Prostate gland (tissue), 2 donors: ENCODE measurements around the gene SRR. TPM values are rescaled to one million over a fixed set of nuclear protein-coding genes. Genes with fewer than 3 reads are reported as not detected.

ENCODE experiments used
- DNase-seq: peaks from one replicate; pipeline ENCODE4 v3.0.0-alpha.2; 2019; ENCODE audit warnings: low spot score
- H3K27ac ChIP-seq, 2 donors: fragments of 200-600 bp; sonication (generic); 2 replicates each; pipeline ENCODE4 v1.5.1; 2017 to 2019
- H3K27me3 ChIP-seq: fragments of 200-600 bp; sonication (generic); replicated peaks from 2 replicates; pipeline ENCODE4 v1.5.1; 2019; ENCODE audit not compliant: insufficient read depth
- H3K36me3 ChIP-seq, 2 donors: fragments of 200-600 bp; sonication (generic); 1 replicate in 1 of 2; 2 replicates in 1 of 2; pipeline versions ENCODE4 v1.5.1 to v1.8.1; 2017 to 2019
- H3K4me1 ChIP-seq: fragments of 200-600 bp; sonication (generic); replicated peaks from 2 replicates; pipeline ENCODE4 v1.5.1; 2019
- H3K4me3 ChIP-seq, 2 donors: fragments of 200-600 bp; sonication (generic); 2 replicates each; pipeline ENCODE4 v1.5.1; 2017 to 2019
- H3K9me3 ChIP-seq: fragments of 200-600 bp; sonication (generic); 2 replicates; pipeline ENCODE4 v1.5.1; 2017
- POLR2A ChIP-seq: fragments of 450-650 bp; IDR thresholded peaks from one replicate; pipeline ENCODE4 v1.6.1; 2016; ENCODE audit warnings: antibody characterized with exemption, mild to moderate bottlenecking
- POLR2AphosphoS5 ChIP-seq: sonication (generic); formaldehyde crosslinking; IDR thresholded peaks from one replicate; pipeline ENCODE4 v1.6.1; 2017; ENCODE audit warnings: antibody characterized with exemption
- WGBS: methylation state at CpG from one replicate; pipeline ENCODE4 v1.1.5; 2018; 5-methylcytosine and 5-hydroxymethylcytosine counted together
- intact Hi-C: fragments of 100-400 bp; cut with DNase I; formaldehyde crosslinking; loops from one replicate; pipeline ENCODE4 v1.14.2; 2022
- total RNA-seq, 2 donors: library from RNA; depleted of rRNA; stranded (reverse); fragments of >200 nt; gene quantifications; one replicate each; pipeline ENCODE4 v1.1.0, GENCODE V29; 2016
- TF ChIP-seq, protein P1 (sequence below), 4 experiments: fragments of 200-600 bp in 2 of 4; fragments of 450-650 bp in 2 of 4; sonication (generic) in 2 of 4; IDR thresholded peaks; 1 replicate in 3 of 4; 2 replicates in 1 of 4; pipeline ENCODE4 v1.5.1; 2016 to 2019; ENCODE audit warnings: antibody characterized with exemption in 4 of 4, mild to moderate bottlenecking in 2 of 4, moderate library complexity in 2 of 4

SRR gene
- total RNA-seq, 2 donors from 2014 or later, result 10.8 to 27.5 TPM

DNA sequence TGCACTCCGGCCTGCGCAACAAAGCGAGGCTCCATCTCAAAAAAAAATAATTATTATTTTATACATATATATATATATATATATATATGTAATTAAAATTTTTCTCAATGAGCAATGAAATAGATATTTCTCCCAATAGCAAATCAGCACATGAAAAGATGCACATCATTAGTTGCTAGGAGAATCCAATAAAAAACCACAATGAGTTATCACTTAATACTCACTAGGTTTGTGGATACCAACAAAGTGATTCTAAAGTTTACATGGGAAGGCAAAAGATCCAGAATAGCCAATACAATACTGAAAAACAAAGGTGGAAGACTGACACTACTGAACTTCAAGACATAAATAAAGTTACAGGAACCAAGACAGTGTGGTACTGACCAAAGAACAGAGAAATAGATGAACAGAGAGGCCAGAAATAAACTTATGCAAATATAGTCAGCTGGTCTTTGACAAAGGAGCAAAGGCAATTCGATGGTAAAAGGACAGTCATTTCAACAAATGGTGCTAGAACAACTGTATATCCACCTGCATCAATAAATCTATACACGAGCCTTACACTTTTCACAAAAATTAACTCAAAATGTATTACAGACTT is 13.8 kb upstream of the SRR start:
- Histone ChIP-seq H3K4me1 (no peaks in the 10 kb centered on the region), H3K36me3 (no peaks in the 10 kb centered on the region), H3K9me3 (no peaks in the 10 kb centered on the region), H3K27ac (no peak overlapping the region), H3K4me3 (no peak overlapping the region), H3K27me3 (no peaks in the 10 kb centered on the region)
- TF ChIP-seq POLR2A, result no peak
- TF ChIP-seq, protein P1, sequence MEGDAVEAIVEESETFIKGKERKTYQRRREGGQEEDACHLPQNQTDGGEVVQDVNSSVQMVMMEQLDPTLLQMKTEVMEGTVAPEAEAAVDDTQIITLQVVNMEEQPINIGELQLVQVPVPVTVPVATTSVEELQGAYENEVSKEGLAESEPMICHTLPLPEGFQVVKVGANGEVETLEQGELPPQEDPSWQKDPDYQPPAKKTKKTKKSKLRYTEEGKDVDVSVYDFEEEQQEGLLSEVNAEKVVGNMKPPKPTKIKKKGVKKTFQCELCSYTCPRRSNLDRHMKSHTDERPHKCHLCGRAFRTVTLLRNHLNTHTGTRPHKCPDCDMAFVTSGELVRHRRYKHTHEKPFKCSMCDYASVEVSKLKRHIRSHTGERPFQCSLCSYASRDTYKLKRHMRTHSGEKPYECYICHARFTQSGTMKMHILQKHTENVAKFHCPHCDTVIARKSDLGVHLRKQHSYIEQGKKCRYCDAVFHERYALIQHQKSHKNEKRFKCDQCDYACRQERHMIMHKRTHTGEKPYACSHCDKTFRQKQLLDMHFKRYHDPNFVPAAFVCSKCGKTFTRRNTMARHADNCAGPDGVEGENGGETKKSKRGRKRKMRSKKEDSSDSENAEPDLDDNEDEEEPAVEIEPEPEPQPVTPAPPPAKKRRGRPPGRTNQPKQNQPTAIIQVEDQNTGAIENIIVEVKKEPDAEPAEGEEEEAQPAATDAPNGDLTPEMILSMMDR (IDR thresholded peaks at IDR 0.05), result no peak
- TF ChIP-seq POLR2AphosphoS5, result no peak
- WGBS, result 82% methylated on average over 5 of the region's 5 CpGs
- no peak for DNase-seq
- intact Hi-C loops, result no loop called here

DNA sequence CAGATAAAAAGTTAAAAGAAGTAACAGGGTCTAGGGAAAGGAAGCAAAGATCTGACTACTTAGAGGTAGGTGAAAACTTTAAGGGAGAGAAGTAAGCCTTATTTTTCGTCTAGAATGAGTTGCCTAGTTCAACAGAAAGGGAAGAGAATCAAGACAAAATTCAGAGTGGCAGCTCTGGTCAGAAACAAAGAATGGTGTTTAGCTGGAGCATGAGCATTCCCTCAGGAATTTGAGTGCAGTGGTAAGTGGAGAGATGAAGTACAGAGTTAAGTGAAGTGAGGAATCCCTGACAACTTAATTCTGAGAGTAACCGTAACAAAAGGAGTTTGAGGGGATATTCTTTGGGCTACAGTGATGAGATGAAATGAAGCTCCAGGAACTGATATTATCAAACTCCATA is 11.7 kb upstream of the SRR start:
- no peaks in the 10 kb centered on the region for H3K36me3 ChIP-seq
- DNase-seq, result no peak
- no peak overlapping the region for H3K4me3 ChIP-seq
- TF ChIP-seq, protein P1 (IDR thresholded peaks at IDR 0.05), result no peak
- TF ChIP-seq POLR2A, result no peak
- TF ChIP-seq POLR2AphosphoS5, result no peak
- intact Hi-C loops, result no loop called here
- 80% methylated on average over 2 of the region's 2 CpGs for WGBS
- no peak overlapping the region for H3K27ac ChIP-seq
- H3K9me3 ChIP-seq, result no peaks in the 10 kb centered on the region
- H3K27me3 ChIP-seq, result no peaks in the 10 kb centered on the region
- no peaks in the 10 kb centered on the region for H3K4me1 ChIP-seq

DNA sequence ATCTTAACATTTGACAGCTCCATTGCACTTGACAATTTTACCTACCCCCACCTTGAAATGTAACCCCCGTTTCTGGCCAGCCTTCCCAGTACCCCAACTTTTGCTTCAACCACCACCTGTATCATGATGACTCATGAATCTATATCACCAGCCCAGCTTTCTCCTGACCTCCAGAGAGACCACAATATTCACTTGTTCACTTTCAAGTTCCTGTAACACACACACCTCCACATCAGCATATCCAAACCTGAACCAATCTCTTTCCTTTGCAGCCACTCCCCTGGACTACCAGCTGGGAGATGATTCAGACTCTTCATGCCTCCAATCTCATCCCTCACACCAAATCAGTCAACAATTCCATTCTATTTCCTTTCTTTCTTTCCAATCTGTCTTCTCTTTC is 8.2 kb upstream of the SRR start:
- no peak for DNase-seq
- Histone ChIP-seq H3K27me3 (no peaks in the 10 kb centered on the region), H3K27ac (no peak overlapping the region), H3K4me3 (no peak overlapping the region), H3K4me1 (no peaks in the 10 kb centered on the region), H3K36me3 (peaks cover 0 to 12% of the 10 kb centered on the region in 2 donors), H3K9me3 (no peaks in the 10 kb centered on the region)
- intact Hi-C loops, result no loop called here
- TF ChIP-seq, protein P1 (IDR thresholded peaks at IDR 0.05), result no peak
- TF ChIP-seq POLR2A, result no peak
- WGBS, result 69% methylated on average over 1 of the region's 1 CpG

DNA sequence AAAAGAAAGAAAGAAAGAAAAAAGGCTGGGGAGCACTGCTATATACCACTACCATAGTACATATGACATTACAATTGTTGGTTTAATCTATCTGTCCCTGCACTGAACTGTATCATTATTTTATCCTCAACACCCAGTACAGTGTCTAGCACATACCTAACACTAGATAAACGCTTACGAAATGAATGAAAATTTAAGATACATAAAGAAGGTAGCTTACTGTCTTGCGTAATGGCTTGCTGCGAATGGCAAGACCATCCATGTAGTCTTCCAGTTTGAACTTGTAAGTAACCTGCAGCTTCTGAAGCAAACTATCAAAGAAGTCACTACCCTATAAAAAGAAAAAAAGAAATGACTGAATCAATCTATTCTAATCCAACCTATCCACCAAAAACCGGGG is 6.7 kb upstream of the SRR start:
- H3K27me3 ChIP-seq, result no peaks in the 10 kb centered on the region
- 73% methylated on average over 5 of the region's 5 CpGs for WGBS
- no peak for DNase-seq
- TF ChIP-seq POLR2AphosphoS5, result no peak
- no peak overlapping the region for H3K4me3 ChIP-seq
- intact Hi-C loops, result no loop called here
- no peak overlapping the region for H3K27ac ChIP-seq
- H3K36me3 ChIP-seq, result peaks cover 0 to 12% of the 10 kb centered on the region in 2 donors
- peaks cover under 1% of the 10 kb centered on the region for H3K4me1 ChIP-seq
- no peaks in the 10 kb centered on the region for H3K9me3 ChIP-seq

DNA sequence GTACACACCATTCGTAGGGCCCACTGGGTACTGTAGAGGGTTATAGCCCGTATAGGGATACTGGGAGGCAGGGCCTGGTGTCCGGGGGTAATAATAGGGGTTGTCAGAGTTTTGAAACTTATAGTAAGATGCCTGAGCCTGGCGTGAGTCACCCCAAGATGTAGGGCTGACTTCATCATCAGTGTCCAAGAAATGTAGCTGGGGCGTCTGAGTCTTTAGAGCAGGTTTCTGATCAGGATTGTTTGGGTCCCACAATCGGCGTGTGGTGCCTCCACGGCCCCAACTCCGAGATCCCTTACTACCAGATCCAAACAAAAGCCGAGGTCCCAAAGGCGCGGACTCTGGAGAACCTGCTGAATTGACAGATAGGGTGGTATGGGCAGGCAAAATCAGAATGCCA is 4.6 kb upstream of the SRR start:
- peaks cover 0 to 12% of the 10 kb centered on the region in 2 donors for H3K36me3 ChIP-seq
- no peak for DNase-seq
- H3K27me3 ChIP-seq, result no peaks in the 10 kb centered on the region
- H3K4me1 ChIP-seq, result peaks cover 5% of the 10 kb centered on the region
- no peak for TF ChIP-seq POLR2A
- no peak for TF ChIP-seq POLR2AphosphoS5
- TF ChIP-seq, protein P1 (IDR thresholded peaks at IDR 0.05), result no peak
- 96% methylated on average over 12 of the region's 12 CpGs for WGBS
- H3K9me3 ChIP-seq, result no peaks in the 10 kb centered on the region
- H3K27ac ChIP-seq, result no peak overlapping the region
- no peak overlapping the region for H3K4me3 ChIP-seq
- intact Hi-C loops, result no loop called here
